ENCODE results near the gene ZNF771. TPM values are rescaled to one million over a fixed set of nuclear protein-coding genes. Genes with fewer than 3 reads are reported as not detected.

ZNF771 gene
- total and polyA plus RNA-seq, 9 of the 15 experiments (the other 6 are each of a cell fraction or from before 2014, with no cell fraction given): 1.5 to 12.6 (median 4.4) TPM

- TF ChIP-seq THRB (CRISPR knock-in tag; conservative IDR thresholded peaks at IDR 0.05): 0 out of 2 replicates have a peak, but pooled peaks have one; percentile 19
- TF ChIP-seq NFYB (IDR thresholded peaks at IDR 0.05; ENCODE audit: extremely low read depth, insufficient read length): peak; percentile 85
- TF ChIP-seq RFX5 (IDR thresholded peaks at IDR 0.05; ENCODE audit: low read depth, low read length): peak; percentile 39; the same call in 1 of the 2 replicates
- no peak for TF ChIP-seq NELFE (IDR thresholded peaks at IDR 0.05; ENCODE audit: insufficient read depth, insufficient read length)
- TF ChIP-seq TFAP4 (CRISPR knock-in tag; IDR thresholded peaks at IDR 0.05; ENCODE audit: borderline replicate concordance): peak; percentile 98
- no peak for TF ChIP-seq AFF1 (IDR thresholded peaks at IDR 0.05; ENCODE audit: low read depth in 1 of 2, partially characterized antibody in 2 of 2)
Measured at GRCh38 chr16:30370456-30371247, 36.8 kb upstream of the ZNF771 start, which contains the start of gene TBC1D10B (continued).

Measured in K562 (cell line).